OCI-LY7 (cell line): ENCODE measurements around the gene PIK3CB. TPM values are rescaled to one million over a fixed set of nuclear protein-coding genes. Genes with fewer than 3 reads are reported as not detected.
"Not testable (repeated sequence)": the region's sequence is repeated elsewhere in the genome, so short reads cannot be mapped to it uniquely, and the experiment has no call there.

Source experiments
- BruUV-seq: library from RNA; stranded (reverse); fragments of 400-500 nt; replicated peaks from 2 replicates; lab custom pipeline; 2021; lab: Mats Ljungman, UMichigan
- CTCF ChIA-PET: fragments of 300-600 bp; sonication (Branson Sonifier 250); formaldehyde crosslinking; loops from one replicate; lab custom pipeline; 2022; ENCODE audit warnings: antibody characterized with exemption; ENCODE audit not compliant: unreplicated experiment; lab: Charles Lee
- POLR2A ChIA-PET: fragments of 300-600 bp; sonication (Branson Sonifier 250); formaldehyde crosslinking; loops from one replicate; lab custom pipeline; 2022; ENCODE audit warnings: antibody characterized with exemption; lab: Charles Lee
- DNase-seq: peaks from one replicate; pipeline ENCODE4 v3.0.0-alpha.2; 2015; ENCODE audit warnings: low spot score
- H2AFZ ChIP-seq: fragments of 200-600 bp; sonication (generic), shearing (Covaris generic); 2 replicates; pipeline ENCODE4 v1.6.1; 2014; ENCODE audit warnings: mild to moderate bottlenecking, antibody characterized with exemption, low read length, moderate library complexity
- H3K27ac ChIP-seq: fragments of 200-600 bp; sonication (generic); 2 replicates; pipeline ENCODE4 v1.5.1; 2014; ENCODE audit warnings: mixed run types, low read depth, mild to moderate bottlenecking, moderate library complexity, low read length, inconsistent platforms; ENCODE audit not compliant: poor library complexity, severe bottlenecking
- H3K36me3 ChIP-seq: fragments of 200-600 bp; sonication (generic); 2 replicates; pipeline ENCODE4 v1.6.1; 2014; ENCODE audit warnings: mild to moderate bottlenecking, antibody characterized with exemption, low read length, moderate library complexity, mixed read lengths; ENCODE audit not compliant: insufficient read depth
- H3K4me1 ChIP-seq: fragments of 200-600 bp; sonication (generic); 2 replicates; pipeline ENCODE4 v1.5.1; 2014; ENCODE audit warnings: mild to moderate bottlenecking, low read length; ENCODE audit not compliant: insufficient read depth, poor library complexity, severe bottlenecking
- H3K4me2 ChIP-seq: fragments of 200-600 bp; sonication (generic); 2 replicates; pipeline ENCODE4 v1.6.1; 2014; ENCODE audit warnings: mild to moderate bottlenecking, low read length
- H3K4me3 ChIP-seq: fragments of 200-600 bp; sonication (generic); 2 replicates; pipeline ENCODE4 v1.5.1; 2014; ENCODE audit warnings: mild to moderate bottlenecking, low read depth, low read length; ENCODE audit not compliant: poor library complexity, severe bottlenecking
- H3K79me2 ChIP-seq: fragments of 200-600 bp; sonication (generic); 2 replicates; pipeline ENCODE4 v1.6.1; 2016; ENCODE audit warnings: low read depth, mild to moderate bottlenecking, low read length, moderate library complexity, mixed read lengths; ENCODE audit not compliant: insufficient read depth
- H3K9me2 ChIP-seq: fragments of 200-600 bp; sonication (generic); 2 replicates; pipeline ENCODE4 v1.6.1; 2016; ENCODE audit warnings: mild to moderate bottlenecking, low read length, mixed read lengths; ENCODE audit not compliant: insufficient read depth
- H3K9me3 ChIP-seq: fragments of 200-600 bp; sonication (generic); 2 replicates; pipeline ENCODE4 v1.6.1; 2014; ENCODE audit warnings: mild to moderate bottlenecking, mixed run types, low read length, mixed read lengths
- H4K20me1 ChIP-seq: fragments of 200-600 bp; sonication (generic); 2 replicates; pipeline ENCODE4 v1.6.1; 2014; ENCODE audit warnings: mild to moderate bottlenecking, antibody characterized with exemption, low read length, moderate library complexity, mixed read lengths; ENCODE audit not compliant: insufficient read depth
- CTCF ChIP-seq: fragments of 200-600 bp; sonication (generic); conservative IDR thresholded peaks from 2 replicates; pipeline ENCODE4 v1.5.1; 2014; ENCODE audit warnings: mild to moderate bottlenecking, antibody characterized with exemption, low read length, moderate library complexity, mixed read lengths
- EZH2phosphoT487 ChIP-seq: fragments of 200-600 bp; sonication (generic); IDR thresholded peaks from 2 replicates; pipeline ENCODE4 v1.6.1; 2018; ENCODE audit warnings: low read depth, borderline replicate concordance, mild to moderate bottlenecking, mixed run types, antibody characterized with exemption, low read length, moderate library complexity, mixed read lengths
- intact Hi-C: fragments of 100-400 bp; cut with micrococcal nuclease; formaldehyde crosslinking; loops from one replicate; pipeline ENCODE4 v1.10.0; 2022; ENCODE audit not compliant: unreplicated experiment
- total RNA-seq, 2 experiments: library from RNA; depleted of rRNA in 1 of 2; stranded (reverse); fragments of >200 nt in 1 of 2; shearing (Covaris generic) in 1 of 2; gene quantifications; 2 replicates each; pipeline ENCODE4 v1.2.3, GENCODE V29; 2014 to 2022

Gene PIK3CB
- total RNA-seq, 2 experiments from 2014 or later = 8.2 to 23.6 TPM

DNA sequence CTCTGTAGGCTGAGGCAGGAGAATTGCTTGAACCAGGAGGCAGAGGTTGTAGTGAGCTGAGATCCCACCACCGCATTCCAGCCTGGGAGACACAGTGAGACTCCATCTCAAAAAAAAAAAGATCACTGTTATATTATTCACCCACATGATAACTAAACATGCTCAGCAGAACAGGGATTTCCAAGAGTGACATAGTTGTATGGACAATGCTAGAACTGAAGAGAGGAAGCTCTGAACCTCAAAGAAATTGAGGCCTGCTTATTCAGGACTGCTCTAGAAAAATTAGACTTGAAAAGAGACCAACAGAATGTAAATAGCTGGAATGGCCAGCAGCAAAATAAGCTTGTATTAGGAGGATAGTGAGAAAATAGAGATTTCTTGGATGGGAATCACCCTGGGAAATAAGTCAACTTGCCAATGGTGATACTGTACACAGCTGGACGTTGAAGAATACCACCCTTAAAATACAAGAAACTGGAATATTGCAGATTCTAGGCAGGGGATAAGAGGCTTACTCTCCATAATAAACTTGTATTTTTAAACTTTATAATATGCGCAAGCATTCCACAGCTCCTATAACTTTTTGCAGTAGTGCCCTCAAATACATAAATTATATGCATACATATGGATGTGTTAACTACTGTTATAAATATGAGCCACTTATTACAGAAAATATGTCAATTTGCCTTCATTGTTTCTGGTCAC is 28.2 kb downstream of the PIK3CB start:
- no peaks in the 10 kb centered on the region for H3K9me2 ChIP-seq
- H2AFZ ChIP-seq = no peak overlapping the region
- H4K20me1 ChIP-seq = 0 out of 2 replicates have a peak, but pooled peaks cover 4% of the 10 kb centered on the region
- H3K79me2 ChIP-seq = peaks cover 4% of the 10 kb centered on the region; the same call in 1 of the 2 replicates
- peaks cover 8% of the 10 kb centered on the region for H3K4me1 ChIP-seq
- BruUV-seq = no TSS peak
- CTCF ChIA-PET = no interaction called here
- TF ChIP-seq CTCF = no peak
- no peak for TF ChIP-seq EZH2phosphoT487
- no peaks in the 10 kb centered on the region for H3K9me3 ChIP-seq
- no peak overlapping the region for H3K27ac ChIP-seq
- POLR2A ChIA-PET = interaction anchor here (0.5 to 0.7 kb wide), 2 partner anchors 32 to 98 kb away, joined by 3 read pairs; no protein-coding TSS in a partner anchor
- H3K36me3 ChIP-seq = no peaks in the 10 kb centered on the region
- DNase-seq = no peak
- H3K4me2 ChIP-seq = no peak overlapping the region
- no peak overlapping the region for H3K4me3 ChIP-seq
- intact Hi-C loops = no loop called here

DNA sequence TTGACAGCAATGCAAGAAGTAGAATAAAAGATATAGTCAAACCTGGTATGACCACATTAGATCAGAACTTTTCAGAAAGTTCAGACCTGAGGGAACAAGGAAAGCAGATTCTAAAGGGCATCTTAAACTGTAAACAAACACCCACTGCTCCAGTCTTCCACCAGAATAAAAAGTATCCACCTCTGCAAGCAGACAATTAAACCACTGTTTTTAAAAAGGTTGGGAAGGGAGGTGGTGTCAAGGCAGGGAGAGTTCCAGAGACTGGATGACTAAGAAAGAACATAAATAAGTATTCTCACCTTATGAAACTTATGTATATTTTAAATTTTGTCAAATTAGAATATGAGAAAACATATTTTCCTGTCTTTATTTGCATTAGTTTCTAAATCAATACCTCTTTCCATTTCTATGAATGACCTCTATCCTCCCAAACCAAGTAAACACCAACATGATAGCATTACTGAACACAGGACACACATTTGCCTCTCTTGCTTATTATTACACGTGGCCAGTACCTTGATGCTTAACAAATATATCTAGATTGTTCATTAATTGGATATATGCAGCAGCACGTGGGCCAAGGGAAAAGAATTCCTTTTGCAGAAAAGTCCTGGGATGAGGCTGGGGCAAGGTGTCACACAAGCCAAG is 31.6 kb downstream of the PIK3CB start:
- TF ChIP-seq EZH2phosphoT487 (no peak), CTCF (no peak)
- no peak overlapping the region for H2AFZ ChIP-seq

GRCh38 chr3:138802223-138802622 is 32.5 kb downstream of the PIK3CB start:
- H3K79me2 ChIP-seq, DNase-seq, H4K20me1 ChIP-seq, H3K4me2 ChIP-seq, H3K36me3 ChIP-seq, BruUV-seq, H2AFZ ChIP-seq, CTCF ChIA-PET, H3K4me3 ChIP-seq, H3K27ac ChIP-seq, intact Hi-C loops, H3K9me3 ChIP-seq, H3K9me2 ChIP-seq, H3K4me1 ChIP-seq: not testable (repeated sequence)
- POLR2A ChIA-PET = interaction anchor here (0.6 kb wide), 1 partner anchor 132 kb away, joined by 4 read pairs; no protein-coding TSS in a partner anchor

More for the DNA sequence above, 31.6 kb downstream of the PIK3CB start:
- no TSS peak for BruUV-seq
- H3K4me2 ChIP-seq = no peak overlapping the region
- no peaks in the 10 kb centered on the region for H3K36me3 ChIP-seq
- no peaks in the 10 kb centered on the region for H3K9me2 ChIP-seq
- 0 out of 2 replicates have a peak, but pooled peaks cover 4% of the 10 kb centered on the region for H3K79me2 ChIP-seq
- ChIA-PET POLR2A (no interaction called here), CTCF (no interaction called here)
- no peak overlapping the region for H3K27ac ChIP-seq
- DNase-seq = no peak
- H3K4me1 ChIP-seq = no peaks in the 10 kb centered on the region
- intact Hi-C loops = no loop called here
- no peaks in the 10 kb centered on the region for H3K9me3 ChIP-seq
- H3K4me3 ChIP-seq = no peak overlapping the region
- no peaks in the 10 kb centered on the region for H4K20me1 ChIP-seq
